ENCODE data around the gene MYL4. TPM values are rescaled to one million over a fixed set of nuclear protein-coding genes. Genes with fewer than 3 reads are reported as not detected.

The MYL4 gene
- total RNA-seq, 4 donors from 2014 or later, result 4.8 TPM; not detected in 3

- Histone ChIP-seq H3K27me3 (no peaks in the 10 kb centered on the region), H3K36me3 (no peaks in the 10 kb centered on the region), H3K27ac (no peak overlapping the region), H3K4me1 (peaks cover 0 to 25% (median 16%) of the 10 kb centered on the region in 3 donors), H3K9me3 (no peaks in the 10 kb centered on the region), H3K4me3 (no peak overlapping the region)
- WGBS, 2 donors (ENCODE audit: low coverage in 1 of 2), result 78 to 93% methylated on average over 7 to 8 of the region's 8 CpGs
- ATAC-seq, result no peak
- TF ChIP-seq CTCF (IDR thresholded peaks at IDR 0.05) (no peak), POLR2A (IDR thresholded peaks at IDR 0.05) (no peak), POLR2AphosphoS5 (IDR thresholded peaks at IDR 0.05) (no peak), EP300 (IDR thresholded peaks at IDR 0.05) (no peak)
Observed at GRCh38 chr17:47207143-47208067, 1.7 kb upstream of the MYL4 start.

GRCh38 chr17:47209499-47209898 lies 351 bp downstream of the MYL4 start:
- TF ChIP-seq EP300 (IDR thresholded peaks at IDR 0.05), result no peak
- TF ChIP-seq POLR2A (IDR thresholded peaks at IDR 0.05), result no peak
- no peak for TF ChIP-seq POLR2AphosphoS5 (IDR thresholded peaks at IDR 0.05)
- TF ChIP-seq CTCF (IDR thresholded peaks at IDR 0.05), result no peak
- Histone ChIP-seq H3K27me3 (no peaks in the 10 kb centered on the region), H3K4me3 (no peak overlapping the region), H3K4me1 (peaks cover 0 to 16% (median 13%) of the 10 kb centered on the region in 3 donors), H3K9me3 (no peaks in the 10 kb centered on the region), H3K36me3 (no peaks in the 10 kb centered on the region), H3K27ac (no peak overlapping the region)
- WGBS, 2 donors (ENCODE audit: low coverage in 1 of 2), result 92 to 100% methylated on average over 2 of the region's 3 CpGs
- no peak for ATAC-seq

GRCh38 chr17:47210105-47210504 lies 957 bp downstream of the MYL4 start:
- Histone ChIP-seq H3K36me3 (no peaks in the 10 kb centered on the region), H3K27me3 (no peaks in the 10 kb centered on the region), H3K4me1 (peaks cover 0 to 10% (median 7%) of the 10 kb centered on the region in 3 donors), H3K9me3 (no peaks in the 10 kb centered on the region), H3K4me3 (no peak overlapping the region), H3K27ac (no peak overlapping the region)
- TF ChIP-seq CTCF (IDR thresholded peaks at IDR 0.05), result no peak
- TF ChIP-seq POLR2AphosphoS5 (IDR thresholded peaks at IDR 0.05), result no peak
- TF ChIP-seq EP300 (IDR thresholded peaks at IDR 0.05), result no peak
- TF ChIP-seq POLR2A (IDR thresholded peaks at IDR 0.05), result no peak
- no peak for ATAC-seq
- 72% methylated on average over 3 of the region's 3 CpGs; no CpG with 5 or more reads in 1 of the 2 donors for WGBS, 2 donors (ENCODE audit: low coverage in 1 of 2)

- Histone ChIP-seq H3K27ac (no peak overlapping the region), H3K27me3 (no peaks in the 10 kb centered on the region), H3K9me3 (no peaks in the 10 kb centered on the region), H3K36me3 (no peaks in the 10 kb centered on the region), H3K4me3 (no peak overlapping the region), H3K4me1 (peaks cover 0 to 3% (median under 1%) of the 10 kb centered on the region in 3 donors)
- no peak for TF ChIP-seq EP300 (IDR thresholded peaks at IDR 0.05)
- TF ChIP-seq CTCF (IDR thresholded peaks at IDR 0.05), result no peak
- no peak for TF ChIP-seq POLR2A (IDR thresholded peaks at IDR 0.05)
- no peak for TF ChIP-seq POLR2AphosphoS5 (IDR thresholded peaks at IDR 0.05)
- no peak for ATAC-seq
- WGBS, 2 donors (ENCODE audit: low coverage in 1 of 2), result 82% methylated on average over 2 of the region's 2 CpGs; no CpG with 5 or more reads in 1 of the 2 donors
Observed at GRCh38 chr17:47210779-47211178, 1.6 kb downstream of the MYL4 start.

- no peaks in the 10 kb centered on the region for H3K36me3 ChIP-seq
- no peaks in the 10 kb centered on the region for H3K27me3 ChIP-seq
- 74 to 78% methylated on average over 1 to 2 of the region's 2 CpGs for WGBS, 2 donors (ENCODE audit: low coverage in 1 of 2)
- no peak for ATAC-seq
- H3K27ac ChIP-seq, result no peak overlapping the region
- H3K9me3 ChIP-seq, result no peaks in the 10 kb centered on the region
- no peak for TF ChIP-seq POLR2AphosphoS5 (IDR thresholded peaks at IDR 0.05)
- TF ChIP-seq POLR2A (IDR thresholded peaks at IDR 0.05), result no peak
- TF ChIP-seq EP300 (IDR thresholded peaks at IDR 0.05), result no peak
- TF ChIP-seq CTCF (IDR thresholded peaks at IDR 0.05), result no peak
- H3K4me3 ChIP-seq, result no peak overlapping the region
- H3K4me1 ChIP-seq, result no peaks in the 10 kb centered on the region
Observed at GRCh38 chr17:47212458-47212857, 3.3 kb downstream of the MYL4 start.

All from gastroesophageal sphincter (tissue), 4 donors.